ENCODE data around the gene TTBK1. TPM values are rescaled to one million over a fixed set of nuclear protein-coding genes. Genes with fewer than 3 reads are reported as not detected.
A peak's percentile ranks its signal among the peaks of the same experiment; 100 is the strongest.

The TTBK1 gene
- total RNA-seq, 1 donor from 2014 or later, result 0.15 TPM

DNA sequence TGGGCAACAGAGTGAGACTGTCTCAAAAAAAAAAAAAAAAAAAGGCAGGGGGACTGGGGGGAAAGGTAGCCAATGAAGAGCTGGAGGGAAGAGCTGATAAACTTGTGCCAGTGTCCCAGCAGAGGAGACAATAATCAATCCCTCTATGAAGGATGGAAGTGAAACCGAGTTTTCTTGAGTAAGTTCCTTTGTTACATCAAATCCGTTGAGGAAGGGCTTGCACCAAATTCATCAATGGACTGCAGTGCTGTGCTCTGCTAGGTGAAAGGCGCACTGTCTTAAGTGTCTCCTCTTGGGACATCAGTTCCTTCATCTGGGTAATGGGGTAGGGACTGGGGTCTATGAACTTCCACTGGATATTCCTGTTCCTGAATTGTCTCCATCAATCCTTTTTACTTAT is 68.4 kb downstream of the TTBK1 start:
- ATAC-seq (no peak), DNase-seq (no peak)
- intact Hi-C loops (cut with micrococcal nuclease), result no loop called here

- no peak for DNase-seq
- intact Hi-C loops (cut with micrococcal nuclease), result no loop called here
- ATAC-seq, result no peak
Measured at GRCh38 chr6:43313813-43314212, 70.5 kb downstream of the TTBK1 start.

DNA sequence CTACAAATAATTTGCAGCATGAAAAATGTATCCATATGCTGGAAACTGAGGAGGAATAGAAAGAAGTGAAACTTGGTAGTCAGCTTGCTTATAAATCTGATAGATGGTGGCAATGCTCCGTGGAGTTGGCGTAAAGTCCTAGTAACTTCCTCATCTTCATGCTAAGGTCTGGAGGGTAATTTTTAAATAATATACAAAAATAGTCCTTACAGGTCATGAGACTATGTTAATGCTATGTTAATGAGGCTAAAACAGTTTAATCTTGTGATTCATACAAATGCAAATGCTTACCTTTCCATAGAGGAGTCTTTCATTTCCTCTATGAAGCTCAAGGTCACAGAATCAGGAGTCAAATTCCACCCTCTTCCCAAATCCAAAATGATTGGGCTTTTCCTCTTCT is 74.7 kb downstream of the TTBK1 start:
- DNase-seq, result no peak
- intact Hi-C loops (cut with micrococcal nuclease), result no loop called here
- ATAC-seq, result no peak

- ATAC-seq (no peak), DNase-seq (no peak)
- intact Hi-C loops (cut with micrococcal nuclease), result no loop called here
Measured at GRCh38 chr6:43325876-43326275, 82.6 kb downstream of the TTBK1 start.

- intact Hi-C loops (cut with micrococcal nuclease), result no loop called here
- peak; percentile 70 for DNase-seq
- ATAC-seq, result peak; percentile 96
Measured at GRCh38 chr6:43328528-43328927, 85.2 kb downstream of the TTBK1 start.

DNA sequence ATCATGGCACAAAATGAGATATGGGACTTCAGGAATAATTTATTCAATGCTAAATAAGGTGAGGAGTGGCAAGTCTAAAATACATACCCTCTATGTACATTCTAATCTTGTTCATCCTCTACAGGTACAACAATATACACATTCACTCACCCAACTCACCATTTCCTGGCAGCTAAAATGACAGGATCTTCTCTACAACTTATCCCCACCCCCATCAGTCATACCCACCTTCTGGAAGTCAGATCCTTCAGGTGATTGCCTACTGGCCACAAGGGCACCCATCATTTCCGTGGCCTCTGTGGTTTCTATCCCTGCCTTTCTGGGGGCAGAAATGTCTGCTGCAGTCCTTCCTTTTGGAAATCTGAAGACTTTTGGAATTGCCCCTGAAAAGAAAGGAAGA is 88.2 kb downstream of the TTBK1 start:
- no peak for ATAC-seq
- DNase-seq, result no peak
- intact Hi-C loops (cut with micrococcal nuclease), result no loop called here

DNA sequence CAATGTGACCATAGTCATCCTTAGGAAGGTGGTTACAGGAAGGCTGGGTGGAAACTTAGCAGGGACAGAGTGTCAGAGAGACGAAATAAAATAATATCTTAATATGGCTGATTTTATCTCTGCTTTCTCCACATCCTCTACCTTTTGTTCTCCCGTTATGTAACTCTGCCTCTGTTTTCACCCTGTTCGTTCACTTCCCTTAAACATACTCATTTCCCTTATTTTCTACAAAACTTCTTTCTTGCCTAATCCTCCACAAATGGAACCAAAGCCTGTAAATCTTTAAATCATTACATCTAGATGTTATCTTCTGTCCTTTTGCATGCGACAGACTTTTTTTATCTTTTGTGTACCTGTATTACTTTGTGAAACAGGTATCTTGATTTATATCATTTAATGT is 88.6 kb downstream of the TTBK1 start:
- intact Hi-C loops (cut with micrococcal nuclease), result no loop called here

GRCh38 chr6:43334466-43335095 is 91.3 kb downstream of the TTBK1 start:
- DNase-seq (no peak), ATAC-seq (peak; percentile 36)

More for the DNA sequence above, 88.6 kb downstream of the TTBK1 start:
- no peak for ATAC-seq
- no peak for DNase-seq

DNA sequence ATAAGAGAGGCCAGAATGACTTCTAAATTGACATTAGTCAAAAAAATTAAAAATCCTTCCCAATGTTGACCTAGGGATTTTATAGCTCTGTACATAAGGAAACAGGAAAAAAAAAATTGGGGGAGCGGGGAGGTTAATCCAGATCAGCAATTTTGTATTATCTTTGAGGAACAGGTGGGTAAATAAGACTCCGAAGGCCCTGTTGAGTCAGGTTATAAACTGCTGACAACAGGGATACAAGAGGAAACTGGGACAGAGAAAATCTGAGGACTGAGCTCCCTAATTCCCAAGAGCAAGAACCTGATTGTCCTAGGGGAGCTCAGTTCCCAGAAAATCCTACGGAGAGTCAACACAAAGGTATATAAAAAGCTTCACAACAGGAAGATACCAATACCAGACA is 92.2 kb downstream of the TTBK1 start:
- DNase-seq (no peak), ATAC-seq (no peak)
- intact Hi-C loops (cut with micrococcal nuclease), result loop anchor here (5.0 kb wide), 1 partner anchor 73 kb away; no protein-coding TSS in a partner anchor

More at GRCh38 chr6:43334466-43335095, 91.3 kb downstream of the TTBK1 start:
- intact Hi-C loops (cut with micrococcal nuclease), result loop anchor here (5.0 kb wide), 1 partner anchor 72 kb away; no protein-coding TSS in a partner anchor

GRCh38 chr6:43336382-43336781 is 93.1 kb downstream of the TTBK1 start:
- intact Hi-C loops (cut with micrococcal nuclease), result loop anchor here (5.0 kb wide), 1 partner anchor 74 kb away; no protein-coding TSS in a partner anchor

More at GRCh38 chr6:43336382-43336781, 93.1 kb downstream of the TTBK1 start:
- no peak for DNase-seq
- peak; percentile 15 for ATAC-seq

Other genes with a start within 250 kb of the TTBK1 start
- gene MEA1, start 229.5 kb upstream of the TTBK1 start, total RNA-seq, result 28.7 TPM
- 167 TPM for gene KLHDC3, start 229.2 kb upstream of the TTBK1 start, total RNA-seq
- gene RRP36, start 221.9 kb upstream of the TTBK1 start, total RNA-seq, result 27.6 TPM
- 9.6 TPM for gene CUL7, start 189.6 kb upstream of the TTBK1 start, total RNA-seq
- 116 TPM for gene MRPL2, start 184.0 kb upstream of the TTBK1 start, total RNA-seq
- 35.9 TPM for gene KLC4, start 183.8 kb upstream of the TTBK1 start, total RNA-seq
- 2.1 TPM for gene PTK7, start 167.2 kb upstream of the TTBK1 start, total RNA-seq
- 78.7 TPM for gene SRF, start 72.2 kb upstream of the TTBK1 start, total RNA-seq
- 10.9 TPM for gene CUL9, start 61.3 kb upstream of the TTBK1 start, total RNA-seq
- gene DNPH1, start 14.0 kb upstream of the TTBK1 start, total RNA-seq, result 31.2 TPM
- gene SLC22A7, start 54.8 kb downstream of the TTBK1 start, total RNA-seq, result not detected
- gene CRIP3, start 65.3 kb downstream of the TTBK1 start, total RNA-seq, result 6.6 TPM
- 12.4 TPM for gene ZNF318, start 126.2 kb downstream of the TTBK1 start, total RNA-seq
- 11.5 TPM for gene ABCC10, start 184.1 kb downstream of the TTBK1 start, total RNA-seq
- 1.2 TPM for gene DLK2, start 212.1 kb downstream of the TTBK1 start, total RNA-seq
- gene TJAP1, start 234.1 kb downstream of the TTBK1 start, total RNA-seq, result 23.2 TPM